KMS-11 (cell line): ENCODE measurements around the gene PSME2.

ENCODE experiments used
- H2AFZ ChIP-seq: fragments of 200-600 bp; sonication (generic); 2 replicates; pipeline ENCODE4 v1.6.1; 2016; ENCODE audit warnings: antibody characterized with exemption, mixed run types, low read depth
- H3K27ac ChIP-seq: fragments of 200-600 bp; sonication (generic); 2 replicates; pipeline ENCODE4 v1.6.1; 2016; ENCODE audit warnings: mild to moderate bottlenecking, mixed run types
- H3K27me3 ChIP-seq: fragments of 200-600 bp; sonication (generic); 2 replicates; pipeline ENCODE4 v1.6.1; 2017; ENCODE audit warnings: mild to moderate bottlenecking, low read depth, mixed run types, moderate library complexity; ENCODE audit not compliant: insufficient read depth
- H3K36me3 ChIP-seq: fragments of 200-600 bp; sonication (generic); 2 replicates; pipeline ENCODE4 v1.6.1; 2017; ENCODE audit warnings: mild to moderate bottlenecking, mixed run types; ENCODE audit not compliant: insufficient read depth
- H3K4me1 ChIP-seq: fragments of 200-600 bp; sonication (generic); 2 replicates; pipeline ENCODE4 v1.6.1; 2016; ENCODE audit warnings: mild to moderate bottlenecking, low read depth, mixed run types; ENCODE audit not compliant: poor library complexity, severe bottlenecking
- H3K4me2 ChIP-seq: fragments of 200-600 bp; sonication (generic); 2 replicates; pipeline ENCODE4 v1.7.0; 2016; ENCODE audit warnings: mild to moderate bottlenecking, mixed run types
- H3K4me3 ChIP-seq: fragments of 200-600 bp; sonication (generic); IDR thresholded peaks from 2 replicates; pipeline ENCODE4 v1.6.1; 2017; ENCODE audit warnings: low read depth, low read length, mixed read lengths; ENCODE audit not compliant: insufficient read depth
- H3K79me2 ChIP-seq: fragments of 200-600 bp; sonication (generic); 2 replicates; pipeline ENCODE4 v1.6.1; 2016; ENCODE audit warnings: low read depth, mixed run types; ENCODE audit not compliant: insufficient read depth
- H3K9ac ChIP-seq: fragments of 200-600 bp; sonication (generic); 2 replicates; pipeline ENCODE4 v1.6.1; 2016; ENCODE audit warnings: mild to moderate bottlenecking, mixed run types
- H4K20me1 ChIP-seq: fragments of 200-600 bp; sonication (generic); 2 replicates; pipeline ENCODE4 v1.6.1; 2016; ENCODE audit warnings: mild to moderate bottlenecking, mixed run types; ENCODE audit not compliant: insufficient read depth
- TF ChIP-seq, protein P1 (sequence below): fragments of 200-600 bp; sonication (generic); conservative IDR thresholded peaks from 2 replicates; pipeline ENCODE4 v1.6.1; 2017; ENCODE audit warnings: low read depth, mild to moderate bottlenecking, antibody characterized with exemption, low read length, moderate library complexity, mixed read lengths

Gene PSME2

GRCh38 chr14:24151404-24152080 lies 5.1 kb upstream of the PSME2 start:
- Histone ChIP-seq H2AFZ (no peak overlapping the region), H3K27me3 (no peaks in the 10 kb centered on the region), H3K79me2 (peaks cover 4% of the 10 kb centered on the region; the same call in 1 of the 2 replicates), H3K27ac (no peak overlapping the region), H4K20me1 (no peaks in the 10 kb centered on the region), H3K9ac (no peak overlapping the region), H3K4me1 (no peaks in the 10 kb centered on the region), H3K4me2 (no peak overlapping the region), H3K36me3 (no peaks in the 10 kb centered on the region), H3K4me3 (no peak overlapping the region)
- TF ChIP-seq, protein P1, sequence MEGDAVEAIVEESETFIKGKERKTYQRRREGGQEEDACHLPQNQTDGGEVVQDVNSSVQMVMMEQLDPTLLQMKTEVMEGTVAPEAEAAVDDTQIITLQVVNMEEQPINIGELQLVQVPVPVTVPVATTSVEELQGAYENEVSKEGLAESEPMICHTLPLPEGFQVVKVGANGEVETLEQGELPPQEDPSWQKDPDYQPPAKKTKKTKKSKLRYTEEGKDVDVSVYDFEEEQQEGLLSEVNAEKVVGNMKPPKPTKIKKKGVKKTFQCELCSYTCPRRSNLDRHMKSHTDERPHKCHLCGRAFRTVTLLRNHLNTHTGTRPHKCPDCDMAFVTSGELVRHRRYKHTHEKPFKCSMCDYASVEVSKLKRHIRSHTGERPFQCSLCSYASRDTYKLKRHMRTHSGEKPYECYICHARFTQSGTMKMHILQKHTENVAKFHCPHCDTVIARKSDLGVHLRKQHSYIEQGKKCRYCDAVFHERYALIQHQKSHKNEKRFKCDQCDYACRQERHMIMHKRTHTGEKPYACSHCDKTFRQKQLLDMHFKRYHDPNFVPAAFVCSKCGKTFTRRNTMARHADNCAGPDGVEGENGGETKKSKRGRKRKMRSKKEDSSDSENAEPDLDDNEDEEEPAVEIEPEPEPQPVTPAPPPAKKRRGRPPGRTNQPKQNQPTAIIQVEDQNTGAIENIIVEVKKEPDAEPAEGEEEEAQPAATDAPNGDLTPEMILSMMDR = no peak

DNA sequence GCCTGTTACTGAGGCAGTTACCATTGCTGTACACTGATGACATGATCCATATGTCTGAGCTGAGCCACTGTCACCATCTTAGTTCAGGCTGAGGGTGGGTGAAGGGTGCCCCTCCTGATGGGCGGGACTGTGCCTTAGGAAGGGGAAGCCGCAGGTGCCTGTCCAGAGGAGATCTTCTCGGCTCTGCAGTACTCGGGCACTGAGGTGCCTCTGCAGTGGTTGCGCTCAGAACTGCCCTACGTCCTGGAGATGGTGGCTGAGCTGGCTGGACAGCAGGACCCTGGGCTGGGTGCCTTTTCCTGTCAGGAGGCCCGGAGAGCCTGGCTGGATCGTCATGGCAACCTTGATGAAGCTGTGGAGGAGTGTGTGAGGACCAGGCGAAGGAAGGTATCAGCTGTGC lies 4.6 kb upstream of the PSME2 start:
- H3K9ac ChIP-seq = no peak overlapping the region
- H3K27me3 ChIP-seq = no peaks in the 10 kb centered on the region
- no peaks in the 10 kb centered on the region for H3K4me1 ChIP-seq
- no peak overlapping the region for H3K4me3 ChIP-seq
- no peak overlapping the region for H3K4me2 ChIP-seq
- H3K79me2 ChIP-seq = peaks cover 7% of the 10 kb centered on the region; the same call in 1 of the 2 replicates
- no peaks in the 10 kb centered on the region for H3K36me3 ChIP-seq
- no peak overlapping the region for H2AFZ ChIP-seq
- H4K20me1 ChIP-seq = no peaks in the 10 kb centered on the region
- H3K27ac ChIP-seq = no peak overlapping the region
- TF ChIP-seq, protein P1 = no peak

GRCh38 chr14:24150567-24150966 lies 4.2 kb upstream of the PSME2 start:
- Histone ChIP-seq H3K79me2 (peaks cover 11% of the 10 kb centered on the region; the same call in 1 of the 2 replicates), H3K27ac (no peak overlapping the region), H4K20me1 (no peaks in the 10 kb centered on the region), H3K36me3 (no peaks in the 10 kb centered on the region), H3K4me1 (peaks cover 2% of the 10 kb centered on the region), H3K4me2 (no peak overlapping the region), H3K4me3 (no peak overlapping the region), H3K9ac (no peak overlapping the region), H3K27me3 (no peaks in the 10 kb centered on the region), H2AFZ (no peak overlapping the region)
- TF ChIP-seq, protein P1 = no peak

- no peak overlapping the region for H3K9ac ChIP-seq
- H3K4me3 ChIP-seq = no peak overlapping the region
- H2AFZ ChIP-seq = no peak overlapping the region
- peaks cover 6% of the 10 kb centered on the region for H3K4me1 ChIP-seq
- H4K20me1 ChIP-seq = no peaks in the 10 kb centered on the region
- no peak overlapping the region for H3K27ac ChIP-seq
- no peak overlapping the region for H3K4me2 ChIP-seq
- H3K27me3 ChIP-seq = no peaks in the 10 kb centered on the region
- TF ChIP-seq, protein P1 = no peak
- peaks cover 14% of the 10 kb centered on the region; the same call in 1 of the 2 replicates for H3K79me2 ChIP-seq
- H3K36me3 ChIP-seq = no peaks in the 10 kb centered on the region
Measured at GRCh38 chr14:24150061-24150460, 3.7 kb upstream of the PSME2 start.
